ENCODE data around the gene UBASH3B. TPM values are rescaled to one million over a fixed set of nuclear protein-coding genes. Genes with fewer than 3 reads are reported as not detected.
"Not testable (repeated sequence)": the region's sequence is repeated elsewhere in the genome, so short reads cannot be mapped to it uniquely, and the experiment has no call there.

The UBASH3B gene
- total RNA-seq, 1 experiment from 2014 or later, result 81.9 TPM

DNA sequence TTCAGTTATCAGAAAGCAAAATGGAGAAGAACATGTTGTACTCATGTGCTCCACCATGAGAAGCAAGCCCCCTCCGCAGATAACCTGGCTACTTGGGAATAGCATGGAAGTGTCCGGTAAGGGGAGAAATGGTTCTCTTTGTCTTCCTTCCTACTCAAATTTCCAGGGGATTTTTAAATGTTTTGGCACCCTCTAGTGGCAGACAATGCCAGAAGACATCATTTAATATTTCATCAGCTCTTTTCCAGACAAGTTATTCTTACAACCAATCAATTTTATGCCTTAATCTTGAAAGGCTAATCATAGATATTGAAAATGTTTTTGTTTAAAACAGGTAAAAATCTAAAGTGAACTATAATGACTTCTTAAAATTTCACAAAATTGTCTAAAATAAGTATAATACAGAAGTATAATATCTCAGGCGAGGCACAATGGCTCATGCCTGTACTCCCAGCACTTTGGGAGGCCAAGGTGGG, 198.5 kb downstream of the UBASH3B start:
- POLR2A ChIA-PET (ENCODE audit: unreplicated experiment), result interaction anchor here (0.6 to 0.7 kb wide), 2 partner anchors 328 to 407 kb away, joined by 3 to 7 read pairs; no protein-coding TSS in a partner anchor
- peak; percentile 45 to 69 for DNase-seq
- H2AFZ ChIP-seq, result peak overlapping the region; percentile 27; the same call in 1 of the 2 replicates
- H4K20me1 ChIP-seq (ENCODE audit: insufficient read depth), result no peaks in the 10 kb centered on the region
- H3K79me2 ChIP-seq (ENCODE audit: low read depth), result no peaks in the 10 kb centered on the region
- H3F3A ChIP-seq (ENCODE audit: insufficient read depth, low read depth), result peaks cover 25% of the 10 kb centered on the region
- intact Hi-C loops (cut with micrococcal nuclease; ENCODE audit: unreplicated experiment), result loop anchor here (1.0 to 2.0 kb wide), 5 partner anchors 39 to 274 kb away; no protein-coding TSS in a partner anchor
- H3K9me2 ChIP-seq (ENCODE audit: insufficient read depth), result no peaks in the 10 kb centered on the region
- no peaks in the 10 kb centered on the region for H3K36me3 ChIP-seq (ENCODE audit: low read depth)
- H3K4me3 ChIP-seq, result no peak overlapping the region
- BruUV-seq (replicated peaks), result no TSS peak
- no peaks in the 10 kb centered on the region for H3K27me3 ChIP-seq (ENCODE audit: insufficient read depth, low read depth)
- TF ChIP-seq, protein P1, sequence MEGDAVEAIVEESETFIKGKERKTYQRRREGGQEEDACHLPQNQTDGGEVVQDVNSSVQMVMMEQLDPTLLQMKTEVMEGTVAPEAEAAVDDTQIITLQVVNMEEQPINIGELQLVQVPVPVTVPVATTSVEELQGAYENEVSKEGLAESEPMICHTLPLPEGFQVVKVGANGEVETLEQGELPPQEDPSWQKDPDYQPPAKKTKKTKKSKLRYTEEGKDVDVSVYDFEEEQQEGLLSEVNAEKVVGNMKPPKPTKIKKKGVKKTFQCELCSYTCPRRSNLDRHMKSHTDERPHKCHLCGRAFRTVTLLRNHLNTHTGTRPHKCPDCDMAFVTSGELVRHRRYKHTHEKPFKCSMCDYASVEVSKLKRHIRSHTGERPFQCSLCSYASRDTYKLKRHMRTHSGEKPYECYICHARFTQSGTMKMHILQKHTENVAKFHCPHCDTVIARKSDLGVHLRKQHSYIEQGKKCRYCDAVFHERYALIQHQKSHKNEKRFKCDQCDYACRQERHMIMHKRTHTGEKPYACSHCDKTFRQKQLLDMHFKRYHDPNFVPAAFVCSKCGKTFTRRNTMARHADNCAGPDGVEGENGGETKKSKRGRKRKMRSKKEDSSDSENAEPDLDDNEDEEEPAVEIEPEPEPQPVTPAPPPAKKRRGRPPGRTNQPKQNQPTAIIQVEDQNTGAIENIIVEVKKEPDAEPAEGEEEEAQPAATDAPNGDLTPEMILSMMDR (conservative IDR thresholded peaks at IDR 0.05), result peak; percentile 90
- no peak for TF ChIP-seq EZH2 (IDR thresholded peaks at IDR 0.05; ENCODE audit: low read depth)
- H3K4me2 ChIP-seq, result peak overlapping the region; percentile 20
- no peaks in the 10 kb centered on the region for H3K9me3 ChIP-seq (ENCODE audit: insufficient read depth, low read depth)
- peaks cover 57% of the 10 kb centered on the region for H3K4me1 ChIP-seq (replicated peaks; ENCODE audit: insufficient read depth)
- CTCF ChIA-PET, result interaction anchor here (0.6 to 2.9 kb wide), 8 partner anchors 10 to 1120 kb away, joined by 3 to 20 read pairs (median 3); no protein-coding TSS in a partner anchor
- peak overlapping the region; percentile 100 for H3K27ac ChIP-seq

DNA sequence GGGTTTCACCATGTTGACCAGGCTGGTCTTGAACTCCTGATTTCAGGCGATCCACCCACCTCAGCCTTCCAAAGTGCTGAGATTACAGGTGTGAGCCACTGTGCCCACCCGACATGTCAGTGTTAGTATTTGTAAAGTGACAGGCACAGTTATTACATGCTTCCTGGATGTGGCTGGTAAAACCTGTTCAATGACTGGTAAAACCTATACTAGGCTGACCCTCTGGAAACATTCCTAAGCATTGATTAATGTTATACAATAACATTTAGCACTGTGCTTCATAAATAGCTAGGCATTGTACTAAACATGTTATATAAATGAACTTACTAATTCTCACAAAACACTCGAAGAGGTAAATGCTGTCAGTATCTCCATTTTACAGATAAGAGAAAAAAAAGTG, 206.1 kb downstream of the UBASH3B start:
- Histone ChIP-seq H3K4me2 (peak overlapping the region; percentile 58), H2AFZ (no peak overlapping the region), H3K9me2 (ENCODE audit: insufficient read depth) (no peaks in the 10 kb centered on the region), H3K4me1 (replicated peaks; ENCODE audit: insufficient read depth) (peaks cover 54% of the 10 kb centered on the region), H3K27ac (peak overlapping the region; percentile 68), H4K20me1 (ENCODE audit: insufficient read depth) (no peaks in the 10 kb centered on the region), H3F3A (ENCODE audit: insufficient read depth, low read depth) (peaks cover 38% of the 10 kb centered on the region), H3K79me2 (ENCODE audit: low read depth) (no peaks in the 10 kb centered on the region), H3K36me3 (ENCODE audit: low read depth) (no peaks in the 10 kb centered on the region), H3K9me3 (ENCODE audit: insufficient read depth, low read depth) (no peaks in the 10 kb centered on the region), H3K27me3 (ENCODE audit: insufficient read depth, low read depth) (no peaks in the 10 kb centered on the region), H3K4me3 (no peak overlapping the region)
- TF ChIP-seq EZH2 (IDR thresholded peaks at IDR 0.05; ENCODE audit: low read depth), result no peak
- TF ChIP-seq, protein P1 (conservative IDR thresholded peaks at IDR 0.05), result no peak
- CTCF ChIA-PET, result interaction anchor here (0.6 to 0.7 kb wide), 2 partner anchors 47 to 408 kb away, joined by 3 read pairs; no protein-coding TSS in a partner anchor
- POLR2A ChIA-PET (ENCODE audit: unreplicated experiment), result no interaction called here
- intact Hi-C loops (cut with micrococcal nuclease; ENCODE audit: unreplicated experiment), result loop anchor here (5.0 kb wide), 1 partner anchor 386 kb away; no protein-coding TSS in a partner anchor
- no TSS peak for BruUV-seq (replicated peaks)
- peak; percentile 35 to 97 for DNase-seq

DNA sequence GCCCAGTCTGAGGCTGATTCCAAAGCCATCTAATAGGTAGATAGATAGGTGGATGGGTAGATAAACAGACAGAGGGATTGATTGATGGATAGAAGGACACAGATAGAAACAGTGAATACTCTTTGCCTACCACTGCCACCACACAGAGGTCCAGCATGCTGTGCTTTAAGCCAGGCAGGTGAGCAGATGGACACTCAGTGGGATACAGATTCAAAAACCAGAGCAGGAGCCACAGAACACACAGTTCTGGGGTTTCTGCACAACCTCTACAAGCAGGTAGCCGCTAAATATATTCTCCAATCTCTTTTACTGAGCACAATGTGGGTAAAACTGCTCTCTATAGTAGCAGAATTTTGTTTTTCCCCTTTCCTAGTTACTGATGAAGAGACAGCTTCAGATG, 206.6 kb downstream of the UBASH3B start:
- no peaks in the 10 kb centered on the region for H3K9me2 ChIP-seq (ENCODE audit: insufficient read depth)
- ChIA-PET CTCF (interaction anchor here (0.6 to 0.8 kb wide), 3 partner anchors 47 to 407 kb away, joined by 3 to 6 read pairs (median 3); no protein-coding TSS in a partner anchor), POLR2A (ENCODE audit: unreplicated experiment) (no interaction called here)
- no peak for TF ChIP-seq EZH2 (IDR thresholded peaks at IDR 0.05; ENCODE audit: low read depth)
- TF ChIP-seq, protein P1 (conservative IDR thresholded peaks at IDR 0.05), result no peak
- H3K79me2 ChIP-seq (ENCODE audit: low read depth), result no peaks in the 10 kb centered on the region
- no peaks in the 10 kb centered on the region for H4K20me1 ChIP-seq (ENCODE audit: insufficient read depth)
- no peaks in the 10 kb centered on the region for H3K27me3 ChIP-seq (ENCODE audit: insufficient read depth, low read depth)
- H3K4me2 ChIP-seq, result peak overlapping the region; percentile 58
- no peaks in the 10 kb centered on the region for H3K9me3 ChIP-seq (ENCODE audit: insufficient read depth, low read depth)
- peaks cover 50% of the 10 kb centered on the region for H3K4me1 ChIP-seq (replicated peaks; ENCODE audit: insufficient read depth)
- H3K36me3 ChIP-seq (ENCODE audit: low read depth), result no peaks in the 10 kb centered on the region
- no peak overlapping the region for H3K4me3 ChIP-seq
- H3K27ac ChIP-seq, result peak overlapping the region; percentile 68
- H3F3A ChIP-seq (ENCODE audit: insufficient read depth, low read depth), result peaks cover 36% of the 10 kb centered on the region
- no TSS peak for BruUV-seq (replicated peaks)
- H2AFZ ChIP-seq, result no peak overlapping the region
- no peak for DNase-seq
- intact Hi-C loops (cut with micrococcal nuclease; ENCODE audit: unreplicated experiment), result loop anchor here (5.0 kb wide), 1 partner anchor 385 kb away; no protein-coding TSS in a partner anchor

DNA sequence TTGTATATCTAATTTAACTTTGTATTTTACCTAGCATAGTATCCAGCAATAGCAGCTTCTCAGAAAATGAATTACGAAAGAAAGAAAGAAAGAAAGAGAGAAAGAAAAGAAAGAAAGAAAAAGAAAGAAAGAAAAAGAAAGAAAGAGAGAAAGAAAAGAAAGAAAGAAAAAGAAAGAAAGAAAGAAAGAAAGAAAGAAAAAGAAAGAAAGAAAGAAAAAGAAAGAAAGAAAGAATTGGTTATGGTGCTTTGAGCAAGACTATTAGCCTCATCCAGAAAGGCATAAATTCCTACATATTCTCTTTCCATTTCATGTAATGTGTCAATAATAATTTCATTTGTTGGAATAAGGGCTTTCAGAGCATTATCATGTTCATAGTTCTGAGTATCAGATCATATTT, 207.6 kb downstream of the UBASH3B start:
- H2AFZ ChIP-seq; H3K4me2 ChIP-seq; H3K36me3 ChIP-seq (ENCODE audit: low read depth); H4K20me1 ChIP-seq (ENCODE audit: insufficient read depth); H3K9me2 ChIP-seq (ENCODE audit: insufficient read depth); DNase-seq; H3K27me3 ChIP-seq (ENCODE audit: insufficient read depth, low read depth); H3K9me3 ChIP-seq (ENCODE audit: insufficient read depth, low read depth); H3K4me3 ChIP-seq; H3K79me2 ChIP-seq (ENCODE audit: low read depth); BruUV-seq (replicated peaks): not testable (repeated sequence)
- peak overlapping the region; percentile 68; the same call in 1 of the 2 replicates for H3K27ac ChIP-seq
- H3F3A ChIP-seq (ENCODE audit: insufficient read depth, low read depth), result peaks cover 27% of the 10 kb centered on the region; the same call in 1 of the 2 replicates
- peaks cover 40% of the 10 kb centered on the region for H3K4me1 ChIP-seq (replicated peaks; ENCODE audit: insufficient read depth)
- intact Hi-C loops (cut with micrococcal nuclease; ENCODE audit: unreplicated experiment), result loop anchor here (1.0 to 5.0 kb wide), 3 partner anchors 160 to 384 kb away; no protein-coding TSS in a partner anchor
- ChIA-PET CTCF (interaction anchor here (0.6 to 1.7 kb wide), 11 partner anchors 9 to 689 kb away, joined by 3 to 16 read pairs (median 5); no protein-coding TSS in a partner anchor), POLR2A (ENCODE audit: unreplicated experiment) (interaction anchor here (0.7 kb wide), 1 partner anchor 158 kb away, joined by 6 read pairs; no protein-coding TSS in a partner anchor)

Measured in PC-9 (cell line).